ENCODE data around the gene ACOT7.

- TF ChIP-seq CTCF (IDR thresholded peaks at IDR 0.05; ENCODE audit: insufficient read depth, low read length) (no peak), REST (IDR thresholded peaks at IDR 0.05; ENCODE audit: insufficient replicate concordance, low read depth) (no peak), GABPA (IDR thresholded peaks at IDR 0.05; ENCODE audit: low read depth) (no peak), POLR2AphosphoS5 (IDR thresholded peaks at IDR 0.05; ENCODE audit: low read depth) (no peak)
These were observed 93.1 kb downstream of the ACOT7 start for GRCh38 chr1:6300342-6301048.

All from HL-60 (cell line).